Endothelial cell of umbilical vein (primary cell): Measurements from ENCODE around the gene DYNC2H1. TPM values are rescaled to one million over a fixed set of nuclear protein-coding genes. Genes with fewer than 3 reads are reported as not detected.

Experiments
- BruUV-seq: library from RNA; stranded (reverse); fragments of 400-500 nt; replicated peaks from 2 replicates; lab custom pipeline; 2021; lab: Mats Ljungman, UMichigan
- CTCF ChIA-PET: fragments of 300-600, 350-600 bp; sonication (Branson Sonifier 250); formaldehyde crosslinking; loops from one replicate; lab custom pipeline; 2021; ENCODE audit warnings: antibody characterized with exemption, inconsistent platforms; lab: Charles Lee
- POLR2A ChIA-PET: fragments of 300-600, 350-600 bp; sonication (Branson Sonifier 250); formaldehyde crosslinking; loops from one replicate; lab custom pipeline; 2021; ENCODE audit warnings: antibody characterized with exemption, inconsistent platforms; lab: Charles Lee
- DNase-seq: peaks from one replicate; pipeline ENCODE4 v3.0.0-alpha.2; 2011; ENCODE audit warnings: low read depth, low spot score
- FAIRE-seq: peaks from 2 replicates; lab custom pipeline; 2011; peaks lifted over from hg19 to GRCh38; lab: Jason Lieb, UNC
- H2AFZ ChIP-seq: 2 replicates; pipeline ENCODE4 v1.6.0; 2012; ENCODE audit warnings: low read depth, low read length, control low read depth, inconsistent platforms
- H3K27ac ChIP-seq: 2 replicates; pipeline ENCODE4 v1.5.1; 2011; ENCODE audit warnings: low read depth, mild to moderate bottlenecking, control low read depth, low read length, moderate library complexity; ENCODE audit not compliant: insufficient read depth
- H3K27me3 ChIP-seq, 2 experiments: 2 replicates each; pipeline versions ENCODE4 v1.6.0 to v1.6.1; 2011; ENCODE audit warnings: low read length in 2 of 2, mixed read lengths in 1 of 2; ENCODE audit not compliant: control insufficient read depth in 2 of 2, insufficient read depth in 2 of 2
- H3K36me3 ChIP-seq, 2 experiments: 2 replicates in 1 of 2; 3 replicates in 1 of 2; pipeline ENCODE4 v1.5.1; 2011; ENCODE audit warnings: low read length in 2 of 2, mild to moderate bottlenecking in 1 of 2, moderate library complexity in 1 of 2; ENCODE audit not compliant: control insufficient read depth in 2 of 2, insufficient read depth in 2 of 2; ENCODE audit errors: extremely low read depth in 1 of 2
- H3K4me1 ChIP-seq: 3 replicates; pipeline ENCODE4 v1.5.1; 2011; ENCODE audit warnings: mild to moderate bottlenecking, low read length; ENCODE audit not compliant: control insufficient read depth, insufficient read depth; ENCODE audit errors: extremely low read depth
- H3K4me2 ChIP-seq: 2 replicates; pipeline ENCODE4 v1.6.1; 2011; ENCODE audit warnings: low read length, control low read depth, mixed read lengths; ENCODE audit not compliant: insufficient read depth
- H3K4me3 ChIP-seq, 3 experiments: fragments of 200-600 bp in 1 of 3; sonication (generic), shearing (Covaris generic) in 1 of 3; replicated peaks in 1 of 3; 2 replicates each; pipeline ENCODE4 v1.5.1; 2011 to 2016; ENCODE audit warnings: control low read depth in 3 of 3, low read length in 3 of 3, mild to moderate bottlenecking in 2 of 3, inconsistent platforms in 1 of 3, low read depth in 1 of 3, moderate library complexity in 1 of 3; ENCODE audit not compliant: insufficient read depth in 1 of 3
- H3K79me2 ChIP-seq: 2 replicates; pipeline ENCODE4 v1.6.0; 2012; ENCODE audit warnings: low read length, inconsistent platforms; ENCODE audit not compliant: control insufficient read depth, insufficient read depth
- H3K9ac ChIP-seq: replicated peaks from 2 replicates; pipeline ENCODE3; 2011; ENCODE audit warnings: low read length, control low read depth; ENCODE audit not compliant: insufficient read depth; ENCODE audit errors: extremely low read depth
- H3K9me1 ChIP-seq: replicated peaks from 3 replicates; pipeline ENCODE4 v1.6.0; 2011; ENCODE audit warnings: mild to moderate bottlenecking, low read length; ENCODE audit not compliant: control insufficient read depth, insufficient read depth; ENCODE audit errors: extremely low read depth
- H3K9me3 ChIP-seq: replicated peaks from 2 replicates; pipeline ENCODE4 v1.5.1; 2012; ENCODE audit warnings: low read length, inconsistent platforms; ENCODE audit not compliant: control insufficient read depth, insufficient read depth
- H4K20me1 ChIP-seq: replicated peaks from 2 replicates; pipeline ENCODE3; 2011; ENCODE audit warnings: mild to moderate bottlenecking, low read length; ENCODE audit not compliant: control insufficient read depth, insufficient read depth; ENCODE audit errors: extremely low read depth
- EZH2 ChIP-seq: IDR thresholded peaks from 2 replicates; pipeline ENCODE4 v1.6.1; 2012; ENCODE audit warnings: borderline replicate concordance, low read depth, mild to moderate bottlenecking, moderate library complexity, low read length, inconsistent platforms; ENCODE audit not compliant: severe bottlenecking
- FOS ChIP-seq: IDR thresholded peaks from 2 replicates; pipeline ENCODE4 v1.6.1; 2011; ENCODE audit warnings: mild to moderate bottlenecking, low read length, moderate library complexity, borderline replicate concordance; ENCODE audit not compliant: insufficient read depth
- GATA2 ChIP-seq: IDR thresholded peaks from 2 replicates; pipeline ENCODE4 v1.7.0; 2011; ENCODE audit warnings: low read depth, mild to moderate bottlenecking, moderate library complexity, mixed read lengths, low read length; ENCODE audit not compliant: insufficient read length, insufficient read depth
- JUN ChIP-seq: IDR thresholded peaks from 2 replicates; pipeline ENCODE4 v1.6.1; 2011; ENCODE audit warnings: borderline replicate concordance, low read depth; ENCODE audit not compliant: insufficient read length, insufficient read depth
- MYC ChIP-seq: IDR thresholded peaks from one replicate; pipeline ENCODE4 v1.6.1; 2011; ENCODE audit warnings: mild to moderate bottlenecking, low read depth, low read length
- POLR2A ChIP-seq: IDR thresholded peaks from 2 replicates; pipeline ENCODE4 v1.6.1; 2012; ENCODE audit warnings: low read depth, mild to moderate bottlenecking, control low read depth, low read length
- POLR2AphosphoS5 ChIP-seq: IDR thresholded peaks from 2 replicates; pipeline ENCODE4 v1.6.1; 2012; ENCODE audit warnings: low read depth, mild to moderate bottlenecking, control low read depth, low read length, moderate library complexity; ENCODE audit not compliant: insufficient read depth
- dilution Hi-C: fragments of 300-500 bp; cut with MboI; formaldehyde crosslinking; loops from one replicate; pipeline ENCODE4 v1.15.0; 2019; ENCODE audit warnings: low sequenced_read_pairs; ENCODE audit not compliant: extremely low pct_ligation_motif_present
- intact Hi-C: fragments of 100-400 bp; cut with micrococcal nuclease; formaldehyde crosslinking; loops from one replicate; pipeline ENCODE4 v1.10.0; 2022
- polyA plus RNA-seq, 4 experiments: library from polyadenylated mRNA; depleted of rRNA in 3 of 4; stranded (reverse) in 3 of 4; unstranded in 1 of 4; fragments of >200 nt; gene quantifications; 2 replicates each; pipeline versions ENCODE4 v1.2.1 to v1.2.3, GENCODE V29; 2011 to 2012; ENCODE audit warnings: missing spikeins in 1 of 4
- total RNA-seq: library from RNA; stranded (reverse); gene quantifications from 2 replicates; pipeline ENCODE4 v1.2.3, GENCODE V29; 2021
- TF ChIP-seq, protein P1 (sequence below): IDR thresholded peaks from 2 replicates; pipeline ENCODE4 v1.6.1; 2011; ENCODE audit not compliant: insufficient read depth, insufficient read length
- TF ChIP-seq, protein P2 (sequence below), 2 donors: IDR thresholded peaks; 1 replicate in 1 of 2; 2 replicates in 1 of 2; pipeline ENCODE4 v1.5.1; 2011; ENCODE audit warnings: low read length in 2 of 2, mild to moderate bottlenecking in 2 of 2, moderate library complexity in 2 of 2, control low read depth in 1 of 2, inconsistent platforms in 1 of 2, low read depth in 1 of 2; ENCODE audit not compliant: insufficient read depth in 1 of 2; ENCODE audit errors: extremely low read depth in 1 of 2

The DYNC2H1 gene
- total and polyA plus RNA-seq, 2 donors (not counting 3 experiments of a cell fraction or from before 2014, with no cell fraction given), result 1.9 to 4.2 TPM

DNA sequence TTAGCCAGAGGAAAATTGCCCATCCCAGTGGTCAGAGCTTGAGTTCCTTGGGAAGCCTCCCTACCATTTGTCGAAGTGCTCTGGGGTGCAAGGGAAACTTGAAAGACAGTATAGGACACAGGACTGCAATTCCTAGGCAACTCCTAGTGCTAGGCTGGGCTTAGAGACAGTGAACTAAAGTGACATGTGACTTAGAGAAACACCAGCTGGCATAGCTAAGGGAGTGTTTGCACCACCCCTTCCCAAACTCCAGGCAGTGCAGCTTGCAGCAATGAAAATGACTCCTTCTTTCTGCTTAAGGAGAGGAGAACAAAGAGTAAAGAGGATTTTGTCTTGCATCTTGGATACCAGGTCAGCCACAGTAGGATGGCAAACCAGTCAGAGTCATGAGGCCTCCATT lies 388.0 kb downstream of the DYNC2H1 start:
- Histone ChIP-seq H3K4me2 (no peak overlapping the region), H3K27me3 (no peaks in the 10 kb centered on the region), H3K27ac (no peak overlapping the region), H3K9ac (no peak overlapping the region), H3K9me3 (no peaks in the 10 kb centered on the region), H3K4me3 (no peak overlapping the region), H3K4me1 (no peaks in the 10 kb centered on the region), H3K9me1 (no peaks in the 10 kb centered on the region), H2AFZ (no peak overlapping the region), H3K79me2 (no peaks in the 10 kb centered on the region), H3K36me3 (no peaks in the 10 kb centered on the region), H4K20me1 (no peaks in the 10 kb centered on the region)
- intact Hi-C loops, result no loop called here
- DNase-seq (no peak), FAIRE-seq (no peak)
- ChIA-PET POLR2A (no interaction called here), CTCF (no interaction called here)
- dilution Hi-C loops, result no loop called here
- TF ChIP-seq EZH2 (no peak), FOS (no peak), POLR2AphosphoS5 (no peak)
- BruUV-seq, result no TSS peak

DNA sequence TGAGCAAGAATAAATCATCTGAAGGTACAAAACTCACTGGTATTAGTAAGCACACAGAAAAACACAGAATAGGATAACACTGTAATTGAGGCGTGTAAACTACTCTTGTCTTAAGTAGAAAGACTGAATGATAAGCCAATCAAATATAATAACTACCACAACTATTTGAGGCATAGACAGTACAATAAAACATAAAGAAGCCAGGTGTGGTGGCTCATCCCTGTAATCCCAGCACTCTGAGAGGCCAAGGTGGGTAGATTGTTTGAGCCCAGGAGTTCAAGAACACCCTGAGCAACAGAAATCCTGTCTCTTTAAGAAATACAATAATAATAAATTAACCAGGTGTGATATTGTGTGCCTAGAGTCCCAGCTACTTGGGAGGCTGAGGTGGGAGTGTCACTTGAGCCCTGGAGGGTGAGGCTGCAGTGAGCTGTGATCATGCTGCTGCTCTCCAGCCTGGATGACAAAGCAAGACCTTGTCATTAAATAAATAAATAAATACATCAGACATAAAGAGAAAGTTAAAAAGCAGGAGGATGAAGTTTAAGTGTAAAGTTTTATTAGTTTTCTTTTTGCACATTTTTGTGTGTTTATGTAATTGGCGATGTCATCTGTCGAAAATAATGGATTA lies 390.6 kb downstream of the DYNC2H1 start:
- no peaks in the 10 kb centered on the region for H4K20me1 ChIP-seq
- no peaks in the 10 kb centered on the region for H3K9me3 ChIP-seq
- ChIA-PET POLR2A (no interaction called here), CTCF (interaction anchor here (1.3 kb wide), 1 partner anchor 8 kb away, joined by 3 read pairs; no protein-coding TSS in a partner anchor)
- no peak for TF ChIP-seq MYC
- TF ChIP-seq FOS, result no peak
- TF ChIP-seq EZH2, result no peak
- no peak for TF ChIP-seq POLR2A
- TF ChIP-seq, protein P1, sequence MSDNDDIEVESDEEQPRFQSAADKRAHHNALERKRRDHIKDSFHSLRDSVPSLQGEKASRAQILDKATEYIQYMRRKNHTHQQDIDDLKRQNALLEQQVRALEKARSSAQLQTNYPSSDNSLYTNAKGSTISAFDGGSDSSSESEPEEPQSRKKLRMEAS, result no peak
- TF ChIP-seq POLR2AphosphoS5, result no peak
- TF ChIP-seq, protein P2, sequence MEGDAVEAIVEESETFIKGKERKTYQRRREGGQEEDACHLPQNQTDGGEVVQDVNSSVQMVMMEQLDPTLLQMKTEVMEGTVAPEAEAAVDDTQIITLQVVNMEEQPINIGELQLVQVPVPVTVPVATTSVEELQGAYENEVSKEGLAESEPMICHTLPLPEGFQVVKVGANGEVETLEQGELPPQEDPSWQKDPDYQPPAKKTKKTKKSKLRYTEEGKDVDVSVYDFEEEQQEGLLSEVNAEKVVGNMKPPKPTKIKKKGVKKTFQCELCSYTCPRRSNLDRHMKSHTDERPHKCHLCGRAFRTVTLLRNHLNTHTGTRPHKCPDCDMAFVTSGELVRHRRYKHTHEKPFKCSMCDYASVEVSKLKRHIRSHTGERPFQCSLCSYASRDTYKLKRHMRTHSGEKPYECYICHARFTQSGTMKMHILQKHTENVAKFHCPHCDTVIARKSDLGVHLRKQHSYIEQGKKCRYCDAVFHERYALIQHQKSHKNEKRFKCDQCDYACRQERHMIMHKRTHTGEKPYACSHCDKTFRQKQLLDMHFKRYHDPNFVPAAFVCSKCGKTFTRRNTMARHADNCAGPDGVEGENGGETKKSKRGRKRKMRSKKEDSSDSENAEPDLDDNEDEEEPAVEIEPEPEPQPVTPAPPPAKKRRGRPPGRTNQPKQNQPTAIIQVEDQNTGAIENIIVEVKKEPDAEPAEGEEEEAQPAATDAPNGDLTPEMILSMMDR (IDR thresholded peaks at IDR 0.05; ENCODE audit: extremely low read depth in 1 of 2, insufficient read depth in 1 of 2, low read depth in 1 of 2, low read length in 2 of 2), result no peak
- TF ChIP-seq JUN, result no peak
- TF ChIP-seq GATA2, result no peak
- DNase-seq, result no peak
- no peaks in the 10 kb centered on the region for H3K36me3 ChIP-seq
- H3K4me2 ChIP-seq, result no peak overlapping the region
- H3K4me3 ChIP-seq, result no peak overlapping the region
- H3K9me1 ChIP-seq, result no peaks in the 10 kb centered on the region
- intact Hi-C loops, result no loop called here
- no TSS peak for BruUV-seq
- H3K27me3 ChIP-seq, result no peaks in the 10 kb centered on the region
- H3K79me2 ChIP-seq, result no peaks in the 10 kb centered on the region
- no peaks in the 10 kb centered on the region for H3K4me1 ChIP-seq
- H2AFZ ChIP-seq, result no peak overlapping the region
- no peak overlapping the region for H3K9ac ChIP-seq
- dilution Hi-C loops, result no loop called here
- no peak for FAIRE-seq
- H3K27ac ChIP-seq, result no peak overlapping the region
